GM12878 (cell line): Measurements from ENCODE around the gene LRP5. TPM values are rescaled to one million over a fixed set of nuclear protein-coding genes. Genes with fewer than 3 reads are reported as not detected.
A peak's percentile ranks its signal among the peaks of the same experiment; 100 is the strongest.

Source experiments
- ATF7 ChIP-seq: fragments of 450-650 bp; IDR thresholded peaks from 2 replicates; pipeline ENCODE4 v1.6.1; 2016; ENCODE audit warnings: low read depth, mild to moderate bottlenecking
- BACH1 ChIP-seq: fragments of 450-650 bp; IDR thresholded peaks from 2 replicates; pipeline ENCODE4 v1.6.1; 2017; ENCODE audit warnings: mild to moderate bottlenecking, borderline replicate concordance
- BRCA1 ChIP-seq: IDR thresholded peaks from 2 replicates; pipeline ENCODE4 v1.6.1; 2011; ENCODE audit warnings: low read depth, low read length, improper control_type of control experiment
- CBFB ChIP-seq: IDR thresholded peaks from 2 replicates; pipeline ENCODE4 v1.6.1; 2016; ENCODE audit warnings: antibody characterized with exemption, low read depth
- CEBPB ChIP-seq, 2 experiments: fragments of 150-350 bp in 1 of 2; IDR thresholded peaks; 2 replicates each; pipeline ENCODE4 v1.6.1; 2012 to 2014; ENCODE audit warnings: low read depth in 2 of 2, low read length in 2 of 2, borderline replicate concordance in 1 of 2, inconsistent platforms in 1 of 2
- CREB1 ChIP-seq: IDR thresholded peaks from 2 replicates; pipeline ENCODE4 v1.6.1; 2012; ENCODE audit warnings: low read depth, mild to moderate bottlenecking, inconsistent platforms
- E2F4 ChIP-seq: IDR thresholded peaks from 2 replicates; pipeline ENCODE4 v1.6.1; 2012; ENCODE audit warnings: low read depth, low read length, improper control_type of control experiment
- EGR1 ChIP-seq, 2 experiments: IDR thresholded peaks; 1 replicate in 1 of 2; 2 replicates in 1 of 2; pipeline ENCODE4 v1.6.1; 2011 to 2012; ENCODE audit warnings: low read depth in 2 of 2, low read length in 2 of 2, borderline replicate concordance in 1 of 2, mild to moderate bottlenecking in 1 of 2, moderate library complexity in 1 of 2
- ETV6 ChIP-seq, 2 experiments: fragments of 450-650 bp in 1 of 2; IDR thresholded peaks in 1 of 2; conservative IDR thresholded peaks in 1 of 2; 2 replicates each; pipeline ENCODE4 v1.6.1; 2014; ENCODE audit warnings: antibody characterized with exemption in 1 of 2, borderline replicate concordance in 1 of 2, low read depth in 1 of 2, mild to moderate bottlenecking in 1 of 2, moderate library complexity in 1 of 2
- FOS ChIP-seq: IDR thresholded peaks from 3 replicates; pipeline ENCODE4 v1.6.1; 2011; ENCODE audit warnings: borderline replicate concordance; ENCODE audit not compliant: insufficient read length; ENCODE audit errors: extremely low read depth
- GABPA ChIP-seq: IDR thresholded peaks from 2 replicates; pipeline ENCODE4 v1.6.1; 2014; ENCODE audit warnings: antibody characterized with exemption, low read depth, mild to moderate bottlenecking, inconsistent platforms
- IKZF2 ChIP-seq, 2 experiments: fragments of 450-650 bp; IDR thresholded peaks; 2 replicates each; pipeline ENCODE4 v1.6.1; 2017; ENCODE audit warnings: mild to moderate bottlenecking in 2 of 2, moderate library complexity in 2 of 2
- IRF3 ChIP-seq: fragments of 450-650 bp; IDR thresholded peaks from 2 replicates; pipeline ENCODE4 v1.6.1; 2014; ENCODE audit warnings: mild to moderate bottlenecking
- MAX ChIP-seq: IDR thresholded peaks from 2 replicates; pipeline ENCODE4 v1.6.1; 2012; ENCODE audit warnings: low read depth, low read length, improper control_type of control experiment
- MXI1 ChIP-seq: fragments of 150-350 bp; IDR thresholded peaks from 2 replicates; pipeline ENCODE4 v1.6.1; 2011; ENCODE audit warnings: low read depth, mild to moderate bottlenecking, inconsistent platforms, low read length, improper control_type of control experiment
- NFYB ChIP-seq: IDR thresholded peaks from 2 replicates; pipeline ENCODE4 v1.6.1; 2011; ENCODE audit warnings: low read depth, mild to moderate bottlenecking, low read length, improper control_type of control experiment, moderate library complexity; ENCODE audit not compliant: insufficient read depth
- SKIL ChIP-seq: fragments of 450-650 bp; IDR thresholded peaks from 2 replicates; pipeline ENCODE4 v1.6.1; 2017; ENCODE audit warnings: mild to moderate bottlenecking, low read depth, inconsistent platforms; ENCODE audit not compliant: poor library complexity, severe bottlenecking
- SREBF2 ChIP-seq: IDR thresholded peaks from 2 replicates; pipeline ENCODE4 v1.6.1; 2012; ENCODE audit warnings: mild to moderate bottlenecking, low read length
- ZBTB4 ChIP-seq: fragments of 450-650 bp; formaldehyde crosslinking; IDR thresholded peaks from 2 replicates; pipeline ENCODE4 v1.4.0; 2022; ENCODE audit warnings: mild to moderate bottlenecking, moderate library complexity
- ZZZ3 ChIP-seq: IDR thresholded peaks from 2 replicates; pipeline ENCODE4 v1.6.1; 2011; ENCODE audit warnings: low read depth; ENCODE audit not compliant: control insufficient read depth, insufficient read length
- polyA plus RNA-seq, 11 experiments: library from polyadenylated mRNA; depleted of rRNA in 4 of 11; unstranded in 6 of 11; stranded (reverse) in 5 of 11; fragments of >200 nt; fragmentation: Nextera tagmentation in 4 of 11; fragmentation: Illumina TruSeq in 1 of 11; extraction: Ambion mirVana in 4 of 11; extraction: Trizol in 1 of 11; gene quantifications; 1 replicate in 1 of 11; 2 replicates in 10 of 11; pipeline versions ENCODE4 v1.2.1 to v1.2.3, GENCODE V29; 2011 to 2016; ENCODE audit warnings: inconsistent platforms in 2 of 11, missing spikeins in 2 of 11, low read depth in 1 of 11
- total RNA-seq, 4 experiments: library from RNA; depleted of rRNA in 3 of 4; stranded (reverse); fragments of >200 nt in 3 of 4; fragmentation: Illumina TruSeq in 1 of 4; extraction: Trizol in 1 of 4; gene quantifications; 2 replicates each; pipeline versions ENCODE4 v1.2.1 to v1.2.3, GENCODE V29; 2013 to 2021

The LRP5 gene
- total and polyA plus RNA-seq, 10 of the 15 experiments (the other 5 are each of a cell fraction or from before 2014, with no cell fraction given), result 0.37 to 34.0 (median 6.6) TPM

GRCh38 chr11:68459886-68460740 is 147.7 kb downstream of the LRP5 start (continued):
- TF ChIP-seq ZBTB4 (CRISPR knock-in tag) (no peak), SKIL (peak; percentile 75), MAX (no peak), IKZF2 (IDR thresholded peaks at IDR 0.05) (peak; percentile 75 to 79; a peak in 3 of 4 replicates), CEBPB (IDR thresholded peaks at IDR 0.05; ENCODE audit: borderline replicate concordance in 1 of 2, low read depth in 2 of 2, low read length in 2 of 2) (no peak), BRCA1 (no peak), MXI1 (peak; percentile 57; the same call in 1 of the 2 replicates), BACH1 (peak; percentile 68; the same call in 1 of the 2 replicates), CREB1 (peak; percentile 84), ETV6 (conservative IDR thresholded peaks at IDR 0.05 in 1 of 2, IDR thresholded peaks at IDR 0.05 in 1 of 2; ENCODE audit: borderline replicate concordance in 1 of 2, low read depth in 1 of 2) (no peak), IRF3 (peak; percentile 75), SREBF2 (peak; percentile 93), CBFB (no peak), ATF7 (peak; percentile 66), ZZZ3 (no peak), GABPA (0 out of 2 replicates have a peak, but pooled peaks have one; percentile 59), EGR1 (IDR thresholded peaks at IDR 0.05; ENCODE audit: borderline replicate concordance in 1 of 2, low read depth in 2 of 2, low read length in 2 of 2) (peak in 1 of 2 experiments; percentile 89; a peak in 2 of 3 replicates), E2F4 (peak; percentile 52; the same call in 1 of the 2 replicates), NFYB (peak; percentile 89), FOS (peak; percentile 79)
